B cell (primary cell): ENCODE data around the gene OLFM4. TPM values are rescaled to one million over a fixed set of nuclear protein-coding genes. Genes with fewer than 3 reads are reported as not detected.
"Not testable (repeated sequence)": the region's sequence is repeated elsewhere in the genome, so short reads cannot be mapped to it uniquely, and the experiment has no call there.

ENCODE experiments used
- ATAC-seq: fragments of 200-7000 bp; cut with Tn5 transposase; one replicate; pipeline ENCODE4 v1.10.0; 2021; ENCODE audit warnings: low read depth, mild to moderate bottlenecking, moderate number of reproducible peaks, moderate library complexity
- CTCF ChIA-PET: fragments of 350-600 bp; sonication (Branson Sonifier 250); formaldehyde crosslinking; loops from one replicate; lab custom pipeline; 2021; ENCODE audit warnings: antibody characterized with exemption, inconsistent platforms; lab: Charles Lee
- POLR2A ChIA-PET: fragments of 350-600 bp; sonication (Branson Sonifier 250); formaldehyde crosslinking; loops from one replicate; lab custom pipeline; 2021; ENCODE audit warnings: antibody characterized with exemption; lab: Charles Lee
- DNase-seq: peaks from one replicate; pipeline ENCODE4 v3.0.0; 2013
- H2AFZ ChIP-seq: 2 replicates; pipeline ENCODE4 v1.6.1; 2012; ENCODE audit warnings: mild to moderate bottlenecking, low read depth, low read length; ENCODE audit not compliant: insufficient read depth, poor library complexity, severe bottlenecking
- H3K27ac ChIP-seq, 2 donors: 1 replicate in 1 of 2; 2 replicates in 1 of 2; pipeline ENCODE4 v1.5.1; 2012 to 2013; ENCODE audit warnings: low read length in 2 of 2, mild to moderate bottlenecking in 2 of 2, moderate library complexity in 1 of 2
- H3K27me3 ChIP-seq, 4 experiments: fragments of 200-600 bp in 1 of 4; sonication (generic) in 1 of 4; replicated peaks in 1 of 4; 1 replicate in 2 of 4; 2 replicates in 2 of 4; pipeline versions ENCODE4 v1.6.1 to v1.7.0; 2013 to 2016; ENCODE audit warnings: low read length in 3 of 4, mild to moderate bottlenecking in 2 of 4, mixed read lengths in 1 of 4, moderate library complexity in 1 of 4; ENCODE audit not compliant: insufficient read depth in 4 of 4, control insufficient read depth in 3 of 4; ENCODE audit errors: control extremely low read depth in 1 of 4
- H3K36me3 ChIP-seq, 2 experiments: replicated peaks in 1 of 2; 1 replicate in 1 of 2; 2 replicates in 1 of 2; pipeline versions ENCODE4 v1.6.1 to v1.7.1; 2013; ENCODE audit warnings: low read length in 1 of 2; ENCODE audit not compliant: insufficient read depth in 2 of 2, control insufficient read depth in 1 of 2; ENCODE audit errors: control extremely low read depth in 1 of 2, extremely low read depth in 1 of 2
- H3K4me1 ChIP-seq, 2 donors: fragments of 200-600 bp in 1 of 2; sonication (generic) in 1 of 2; 1 replicate in 1 of 2; 2 replicates in 1 of 2; pipeline versions ENCODE4 v1.5.1 to v1.6.1; 2013 to 2017; ENCODE audit warnings: low read length in 2 of 2; ENCODE audit not compliant: control insufficient read depth in 2 of 2, insufficient read depth in 2 of 2
- H3K4me2 ChIP-seq: replicated peaks from 2 replicates; pipeline ENCODE3; 2012; ENCODE audit warnings: mild to moderate bottlenecking, low read depth, low read length; ENCODE audit not compliant: poor library complexity, severe bottlenecking
- H3K4me3 ChIP-seq, 5 experiments: fragments of 200-600 bp in 1 of 5; sonication (generic) in 1 of 5; 1 replicate in 3 of 5; 2 replicates in 2 of 5; pipeline versions ENCODE4 v1.5.1 to v1.7.0; 2011 to 2016; ENCODE audit warnings: low read length in 4 of 5, mild to moderate bottlenecking in 4 of 5, low read depth in 2 of 5, control low read depth in 1 of 5, moderate library complexity in 1 of 5; ENCODE audit not compliant: insufficient read depth in 1 of 5; ENCODE audit errors: control extremely low read depth in 1 of 5, extremely low read depth in 1 of 5
- H3K79me2 ChIP-seq: fragments of 200-600 bp; sonication (generic); one replicate; pipeline ENCODE4 v1.6.0; 2016; ENCODE audit warnings: low read length; ENCODE audit not compliant: control insufficient read depth, insufficient read depth
- H3K9ac ChIP-seq: fragments of 200-600 bp; sonication (generic); 2 replicates; pipeline ENCODE4 v1.6.1; 2017; ENCODE audit warnings: mild to moderate bottlenecking, low read length, moderate library complexity
- H3K9me3 ChIP-seq, 3 donors: one replicate each; pipeline versions ENCODE4 v1.6.1 to v1.7.1; 2013; ENCODE audit warnings: low read length in 2 of 3; ENCODE audit not compliant: control insufficient read depth in 2 of 3, insufficient read depth in 1 of 3; ENCODE audit errors: control extremely low read depth in 1 of 3
- H4K20me1 ChIP-seq: 2 replicates; pipeline ENCODE4 v1.6.0; 2012; ENCODE audit warnings: mild to moderate bottlenecking, low read length; ENCODE audit not compliant: insufficient read depth, control insufficient read depth, poor library complexity, severe bottlenecking
- H3K27ac Mint-ChIP-seq: one replicate; pipeline ENCODE4 v1.8.0; 2021; ENCODE audit warnings: mixed read lengths
- H3K27me3 Mint-ChIP-seq: one replicate; pipeline ENCODE4 v1.8.0; 2021; ENCODE audit warnings: mixed read lengths
- H3K4me1 Mint-ChIP-seq: one replicate; pipeline ENCODE4 v1.8.0; 2021; ENCODE audit warnings: mixed read lengths
- H3K4me3 Mint-ChIP-seq: one replicate; pipeline ENCODE4 v1.8.0; 2021; ENCODE audit warnings: mixed read lengths
- H3K9me3 Mint-ChIP-seq: one replicate; pipeline ENCODE4 v1.8.0; 2022; ENCODE audit warnings: mixed read lengths; ENCODE audit not compliant: insufficient read depth
- EZH2 ChIP-seq: IDR thresholded peaks from 2 replicates; pipeline ENCODE4 v1.6.1; 2012; ENCODE audit warnings: borderline replicate concordance, low read depth, mild to moderate bottlenecking, moderate library complexity, low read length; ENCODE audit not compliant: insufficient read depth, poor library complexity, severe bottlenecking
- WGBS: methylation state at CpG from one replicate; pipeline ENCODE4 v1.1.5; 2013; ENCODE audit warnings: missing lambda C conversion rate; ENCODE audit not compliant: insufficient coverage; 5-methylcytosine and 5-hydroxymethylcytosine counted together
- intact Hi-C: fragments of 100-400 bp; cut with micrococcal nuclease; formaldehyde crosslinking; loops from one replicate; pipeline ENCODE4 v1.10.0; 2022
- polyA plus RNA-seq: library from polyadenylated mRNA; depleted of rRNA; stranded (reverse); fragments of >200 nt; gene quantifications from 2 replicates; pipeline ENCODE4 v1.2.3, GENCODE V29; 2012
- total RNA-seq, 2 donors: library from RNA; stranded (reverse); fragments of 120-200 nt in 1 of 2; gene quantifications; 1 replicate in 1 of 2; 2 replicates in 1 of 2; pipeline versions ENCODE4 v1.2.3 to v1.2.4, GENCODE V29; 2013 to 2022
- TF ChIP-seq, protein P1 (sequence below): fragments of 200-600 bp; IDR thresholded peaks from one replicate; pipeline ENCODE4 v1.8.0; 2022; ENCODE audit warnings: antibody characterized with exemption, mild to moderate bottlenecking

The OLFM4 gene
- total and polyA plus RNA-seq, 2 donors (not counting 1 experiment from before 2014, with no cell fraction given): not detected

DNA sequence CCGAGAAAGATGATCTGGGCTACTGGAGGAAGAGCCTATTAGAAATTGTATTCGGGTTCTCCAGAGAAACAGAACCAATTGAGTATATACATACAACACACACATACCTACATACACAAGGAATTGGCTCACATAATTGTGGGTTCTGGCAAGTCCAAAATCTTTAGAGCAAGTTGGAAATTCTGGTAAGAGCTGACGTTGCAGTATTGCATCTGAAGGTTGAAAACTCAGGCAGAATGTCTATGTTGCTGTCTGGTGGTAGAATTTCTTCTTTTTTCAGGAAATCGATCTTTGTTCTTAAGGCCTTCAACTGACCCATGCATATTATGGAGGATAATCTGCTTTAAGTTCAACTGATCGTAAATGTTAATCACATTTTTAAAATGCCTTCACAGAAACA, 15.5 kb upstream of the OLFM4 start:
- no peak for TF ChIP-seq EZH2
- TF ChIP-seq, protein P1, sequence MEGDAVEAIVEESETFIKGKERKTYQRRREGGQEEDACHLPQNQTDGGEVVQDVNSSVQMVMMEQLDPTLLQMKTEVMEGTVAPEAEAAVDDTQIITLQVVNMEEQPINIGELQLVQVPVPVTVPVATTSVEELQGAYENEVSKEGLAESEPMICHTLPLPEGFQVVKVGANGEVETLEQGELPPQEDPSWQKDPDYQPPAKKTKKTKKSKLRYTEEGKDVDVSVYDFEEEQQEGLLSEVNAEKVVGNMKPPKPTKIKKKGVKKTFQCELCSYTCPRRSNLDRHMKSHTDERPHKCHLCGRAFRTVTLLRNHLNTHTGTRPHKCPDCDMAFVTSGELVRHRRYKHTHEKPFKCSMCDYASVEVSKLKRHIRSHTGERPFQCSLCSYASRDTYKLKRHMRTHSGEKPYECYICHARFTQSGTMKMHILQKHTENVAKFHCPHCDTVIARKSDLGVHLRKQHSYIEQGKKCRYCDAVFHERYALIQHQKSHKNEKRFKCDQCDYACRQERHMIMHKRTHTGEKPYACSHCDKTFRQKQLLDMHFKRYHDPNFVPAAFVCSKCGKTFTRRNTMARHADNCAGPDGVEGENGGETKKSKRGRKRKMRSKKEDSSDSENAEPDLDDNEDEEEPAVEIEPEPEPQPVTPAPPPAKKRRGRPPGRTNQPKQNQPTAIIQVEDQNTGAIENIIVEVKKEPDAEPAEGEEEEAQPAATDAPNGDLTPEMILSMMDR: no peak

DNA sequence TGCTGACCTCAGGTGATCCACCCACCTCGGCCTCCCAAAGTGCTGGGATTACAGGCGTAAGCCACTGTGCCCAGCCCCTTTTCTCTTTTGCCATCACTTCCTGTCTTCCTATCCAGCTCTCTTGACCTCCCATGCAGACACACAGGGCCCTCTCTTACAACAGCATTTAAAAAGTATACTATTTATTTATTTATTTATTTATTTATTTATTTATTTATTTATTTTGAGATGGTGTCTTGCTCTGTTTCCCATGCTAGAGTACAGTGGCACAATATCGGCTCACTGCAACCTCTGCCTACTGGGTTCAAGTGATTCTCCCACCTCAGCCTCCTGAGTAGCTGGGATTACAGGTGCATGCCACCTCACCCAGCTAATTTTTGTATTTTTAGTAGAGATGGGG, 14.6 kb upstream of the OLFM4 start:
- H3K27ac Mint-ChIP-seq, H3K27ac ChIP-seq, H3K9me3 ChIP-seq, H3K79me2 ChIP-seq, H3K9ac ChIP-seq, H3K27me3 Mint-ChIP-seq, H3K4me3 ChIP-seq, H3K9me3 Mint-ChIP-seq, ATAC-seq, H3K4me1 Mint-ChIP-seq, H3K36me3 ChIP-seq, H4K20me1 ChIP-seq, intact Hi-C loops, H3K27me3 ChIP-seq, POLR2A ChIA-PET, DNase-seq, H3K4me3 Mint-ChIP-seq, CTCF ChIA-PET, H3K4me2 ChIP-seq, H2AFZ ChIP-seq, H3K4me1 ChIP-seq: not testable (repeated sequence)
- 78% methylated on average over 2 of the region's 3 CpGs for WGBS

More for the DNA sequence above, 15.5 kb upstream of the OLFM4 start:
- no peaks in the 10 kb centered on the region for H3K4me1 ChIP-seq
- H3K27me3 ChIP-seq: peaks cover 0 to 4% (median 0%) of the 10 kb centered on the region in 4 experiments
- H3K9ac ChIP-seq: no peak overlapping the region
- 75% methylated on average over 2 of the region's 5 CpGs for WGBS
- H2AFZ ChIP-seq: no peak overlapping the region
- no peaks in the 10 kb centered on the region for H4K20me1 ChIP-seq
- Mint-ChIP-seq H3K4me1 (peaks cover 1% of the 10 kb centered on the region), H3K4me3 (no peak overlapping the region), H3K9me3 (no peaks in the 10 kb centered on the region), H3K27ac (no peak overlapping the region), H3K27me3 (no peaks in the 10 kb centered on the region)
- ATAC-seq: no peak
- no peak overlapping the region for H3K4me2 ChIP-seq
- H3K27ac ChIP-seq: no peak overlapping the region
- no peaks in the 10 kb centered on the region for H3K9me3 ChIP-seq
- DNase-seq: no peak
- POLR2A ChIA-PET: no interaction called here
- H3K4me3 ChIP-seq: no peak overlapping the region
- CTCF ChIA-PET: interaction anchor here (1.1 kb wide), 1 partner anchor 45 kb away, joined by 3 read pairs; no protein-coding TSS in a partner anchor
- intact Hi-C loops: no loop called here
- no peaks in the 10 kb centered on the region for H3K36me3 ChIP-seq
- no peaks in the 10 kb centered on the region for H3K79me2 ChIP-seq
